Ovary (tissue), 9 donors: ENCODE data around the gene LRP1B. TPM values are rescaled to one million over a fixed set of nuclear protein-coding genes. Genes with fewer than 3 reads are reported as not detected.

ENCODE experiments used
- DNase-seq, 5 donors: peaks; one replicate each; pipeline ENCODE4 v3.0.0-alpha.2; 2019 to 2020
- H3K27ac ChIP-seq, 2 donors: fragments of 200-600 bp; one replicate each; pipeline versions ENCODE4 v1.5.1 to v1.8.0; 2019 to 2022
- H3K27me3 ChIP-seq: fragments of 200-600 bp; one replicate; pipeline ENCODE4 v1.8.0; 2022
- H3K36me3 ChIP-seq: fragments of 200-600 bp; sonication (generic); one replicate; pipeline ENCODE4 v1.5.1; 2019
- H3K4me1 ChIP-seq: one replicate; pipeline ENCODE4 v1.8.1; 2013; ENCODE audit warnings: mild to moderate bottlenecking, moderate library complexity; ENCODE audit not compliant: insufficient read depth
- H3K4me3 ChIP-seq: fragments of 200-600 bp; sonication (generic); one replicate; pipeline ENCODE4 v1.5.1; 2017
- H3K9me3 ChIP-seq, 2 donors: fragments of 200-600 bp in 1 of 2; sonication (generic) in 1 of 2; one replicate each; pipeline versions ENCODE4 v1.5.1 to v1.8.1; 2013 to 2019; ENCODE audit warnings: mild to moderate bottlenecking in 1 of 2, moderate library complexity in 1 of 2
- CTCF ChIP-seq, 3 donors: fragments of 450-650 bp in 2 of 3; fragments of 200-600 bp in 1 of 3; IDR thresholded peaks; one replicate each; pipeline versions ENCODE4 v1.5.1 to v1.8.0; 2016 to 2022; ENCODE audit warnings: antibody characterized with exemption in 3 of 3, mild to moderate bottlenecking in 1 of 3
- EP300 ChIP-seq: sonication (generic); formaldehyde crosslinking; IDR thresholded peaks from one replicate; pipeline ENCODE4 v1.6.1; 2017; ENCODE audit warnings: antibody characterized with exemption
- POLR2A ChIP-seq: fragments of 450-650 bp; IDR thresholded peaks from one replicate; pipeline ENCODE4 v1.6.1; 2017; ENCODE audit warnings: antibody characterized with exemption, mild to moderate bottlenecking, moderate library complexity
- WGBS, 3 donors: extraction: QIAGEN DNeasy Blood & Tissue Kit in 1 of 3; methylation state at CpG; one replicate each; pipeline versions ENCODE4 v1.1.5 to v1.1.7; 2013 to 2017; 5-methylcytosine and 5-hydroxymethylcytosine counted together
- intact Hi-C, 4 donors: fragments of 100-400 bp; cut with DNase I; formaldehyde crosslinking; loops; one replicate each; pipeline versions ENCODE4 v1.11.0 to v1.15.1; 2022 to 2023
- polyA plus RNA-seq, 2 donors: library from polyadenylated mRNA; stranded (reverse); fragments of 200-250 nt in 1 of 2; fragments of 350-450 nt in 1 of 2; fragmentation: Illumina TruSeq in 1 of 2; extraction: RNeasy Lipid Tissue Mini Kit (QIAGEN cat#74804) in 1 of 2; gene quantifications; one replicate each; pipeline ENCODE4 v1.2.3, GENCODE V29; 2013 to 2014
- total RNA-seq, 7 donors: library from RNA; depleted of rRNA in 2 of 7; stranded (reverse); fragments of >200 nt in 2 of 7; fragmentation: NEBNext Ultra II Directional in 3 of 7; extraction: Animal tissue kit (Norgen Biotek cat#: 25700) in 3 of 7; gene quantifications; one replicate each; pipeline versions ENCODE4 v1.1.0 to v1.2.4, GENCODE V29; 2016 to 2023
- donor health status: DM: no; HTN: no; CAD: no; lungs with moderate emphysema.
- donor health status: DM: no; HTN: no; CAD: no.
- donor health status: Bipolar disorder and iron deficiency.
- donor health status: DM: yes; HTN: yes; CAD: no.
- donor health status: DM: no; HTN: no; CAD: no.
- donor health status: DM: yes; HTN: yes; CAD: no.

LRP1B gene
- total and polyA plus RNA-seq, 9 donors, result 0.08 to 2.6 (median 0.37) TPM

GRCh38 chr2:141103216-141103615 lies 1027.6 kb downstream of the LRP1B start:
- no peak for DNase-seq
- 0 to 100% (median 51%) methylated on average over 1 of the region's 1 CpG for WGBS, 3 donors
- no peaks in the 10 kb centered on the region for H3K4me1 ChIP-seq
- intact Hi-C loops, result no loop called here
- no peak for TF ChIP-seq EP300
- no peak for TF ChIP-seq POLR2A
- TF ChIP-seq CTCF (IDR thresholded peaks at IDR 0.05), result no peak
- H3K36me3 ChIP-seq, result no peaks in the 10 kb centered on the region
- H3K4me3 ChIP-seq, result no peak overlapping the region
- no peaks in the 10 kb centered on the region for H3K27me3 ChIP-seq
- no peak overlapping the region for H3K27ac ChIP-seq
- no peaks in the 10 kb centered on the region for H3K9me3 ChIP-seq

GRCh38 chr2:141079231-141079630 lies 1051.6 kb downstream of the LRP1B start:
- H3K36me3 ChIP-seq, result no peaks in the 10 kb centered on the region
- no peaks in the 10 kb centered on the region for H3K9me3 ChIP-seq
- 66 to 79% (median 75%) methylated on average over 1 of the region's 1 CpG for WGBS, 3 donors
- no peak overlapping the region for H3K27ac ChIP-seq
- TF ChIP-seq POLR2A (no peak), CTCF (IDR thresholded peaks at IDR 0.05) (no peak), EP300 (no peak)
- no peaks in the 10 kb centered on the region for H3K4me1 ChIP-seq
- no peak for DNase-seq
- H3K27me3 ChIP-seq, result no peaks in the 10 kb centered on the region
- no peak overlapping the region for H3K4me3 ChIP-seq
- intact Hi-C loops, result no loop called here

GRCh38 chr2:141075753-141076152 lies 1055.1 kb downstream of the LRP1B start:
- H3K9me3 ChIP-seq, result no peaks in the 10 kb centered on the region
- no peaks in the 10 kb centered on the region for H3K27me3 ChIP-seq
- no peaks in the 10 kb centered on the region for H3K4me1 ChIP-seq
- H3K27ac ChIP-seq, result no peak overlapping the region
- intact Hi-C loops, result no loop called here
- no peak overlapping the region for H3K4me3 ChIP-seq
- no peaks in the 10 kb centered on the region for H3K36me3 ChIP-seq
- DNase-seq, result no peak
- TF ChIP-seq CTCF (IDR thresholded peaks at IDR 0.05), result no peak
- TF ChIP-seq EP300, result no peak
- TF ChIP-seq POLR2A, result no peak

GRCh38 chr2:141068053-141068682 lies 1062.6 kb downstream of the LRP1B start:
- DNase-seq, result no peak
- 90 to 92% (median 91%) methylated on average over 9 of the region's 9 CpGs for WGBS, 3 donors
- no peaks in the 10 kb centered on the region for H3K36me3 ChIP-seq
- H3K27ac ChIP-seq, result no peak overlapping the region
- H3K27me3 ChIP-seq, result no peaks in the 10 kb centered on the region
- no peaks in the 10 kb centered on the region for H3K4me1 ChIP-seq
- H3K9me3 ChIP-seq, result no peaks in the 10 kb centered on the region
- H3K4me3 ChIP-seq, result no peak overlapping the region
- TF ChIP-seq EP300 (no peak), CTCF (IDR thresholded peaks at IDR 0.05) (no peak), POLR2A (no peak)
- intact Hi-C loops, result no loop called here
